Suprapubic skin (tissue), 4 donors: Measurements from ENCODE around the gene LGALS8.

Source experiments
- EP300 ChIP-seq: sonication (generic); formaldehyde crosslinking; IDR thresholded peaks from one replicate; pipeline ENCODE4 v1.6.1; 2017; ENCODE audit warnings: antibody characterized with exemption
- POLR2A ChIP-seq, 2 donors: fragments of 450-650 bp; IDR thresholded peaks; one replicate each; pipeline ENCODE4 v1.6.1; 2017; ENCODE audit warnings: antibody characterized with exemption in 2 of 2, mild to moderate bottlenecking in 2 of 2, moderate library complexity in 2 of 2
- POLR2AphosphoS5 ChIP-seq, 3 donors: sonication (generic); formaldehyde crosslinking; IDR thresholded peaks; one replicate each; pipeline ENCODE4 v1.6.1; 2017; ENCODE audit warnings: antibody characterized with exemption in 3 of 3
- TF ChIP-seq, protein P1 (sequence below), 2 donors: fragments of 200-600 bp in 1 of 2; fragments of 450-650 bp in 1 of 2; sonication (generic) in 1 of 2; IDR thresholded peaks; one replicate each; pipeline ENCODE4 v1.5.1; 2016 to 2019; ENCODE audit warnings: antibody characterized with exemption in 2 of 2, mild to moderate bottlenecking in 1 of 2, moderate library complexity in 1 of 2

DNA sequence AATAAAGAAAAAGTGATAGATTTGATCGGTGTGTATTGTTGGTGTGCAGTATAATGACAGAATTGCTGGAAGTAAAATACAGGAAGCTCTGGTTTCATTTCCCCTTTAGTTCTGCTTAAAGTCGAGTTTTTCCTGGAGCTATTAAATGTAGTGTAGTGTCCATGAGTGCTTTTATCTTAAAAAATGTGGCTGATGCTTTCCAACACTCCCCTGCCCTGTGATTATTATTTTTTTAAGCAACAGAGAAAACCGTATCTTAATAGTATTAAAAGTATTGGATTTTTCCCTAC is 1.1 kb downstream of the LGALS8 start:
- TF ChIP-seq POLR2AphosphoS5 (IDR thresholded peaks at IDR 0.05), result no peak
- TF ChIP-seq, protein P1, sequence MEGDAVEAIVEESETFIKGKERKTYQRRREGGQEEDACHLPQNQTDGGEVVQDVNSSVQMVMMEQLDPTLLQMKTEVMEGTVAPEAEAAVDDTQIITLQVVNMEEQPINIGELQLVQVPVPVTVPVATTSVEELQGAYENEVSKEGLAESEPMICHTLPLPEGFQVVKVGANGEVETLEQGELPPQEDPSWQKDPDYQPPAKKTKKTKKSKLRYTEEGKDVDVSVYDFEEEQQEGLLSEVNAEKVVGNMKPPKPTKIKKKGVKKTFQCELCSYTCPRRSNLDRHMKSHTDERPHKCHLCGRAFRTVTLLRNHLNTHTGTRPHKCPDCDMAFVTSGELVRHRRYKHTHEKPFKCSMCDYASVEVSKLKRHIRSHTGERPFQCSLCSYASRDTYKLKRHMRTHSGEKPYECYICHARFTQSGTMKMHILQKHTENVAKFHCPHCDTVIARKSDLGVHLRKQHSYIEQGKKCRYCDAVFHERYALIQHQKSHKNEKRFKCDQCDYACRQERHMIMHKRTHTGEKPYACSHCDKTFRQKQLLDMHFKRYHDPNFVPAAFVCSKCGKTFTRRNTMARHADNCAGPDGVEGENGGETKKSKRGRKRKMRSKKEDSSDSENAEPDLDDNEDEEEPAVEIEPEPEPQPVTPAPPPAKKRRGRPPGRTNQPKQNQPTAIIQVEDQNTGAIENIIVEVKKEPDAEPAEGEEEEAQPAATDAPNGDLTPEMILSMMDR (IDR thresholded peaks at IDR 0.05), result no peak
- TF ChIP-seq POLR2A (IDR thresholded peaks at IDR 0.05), result no peak
- TF ChIP-seq EP300, result no peak
